ENCODE measurements around the gene INPPL1.

INPPL1 gene

DNA sequence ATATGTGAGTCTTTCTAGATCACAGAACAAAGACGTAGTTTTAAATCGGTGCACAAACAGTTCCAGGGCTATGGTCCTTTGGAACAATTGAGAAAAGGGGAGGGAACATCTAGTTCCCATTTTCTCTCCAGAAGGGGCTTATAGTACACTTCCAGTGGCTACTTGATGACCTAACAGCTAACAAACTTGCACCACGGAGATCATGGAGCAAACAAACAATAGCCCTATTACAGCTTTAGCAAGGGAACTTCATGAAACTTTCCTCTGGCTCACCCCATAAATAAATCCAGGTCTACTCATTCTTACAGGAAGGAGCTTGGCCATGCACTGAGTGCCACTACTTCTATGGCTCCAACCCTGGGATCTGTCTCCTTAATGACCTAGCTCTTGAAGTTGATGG lies 16.3 kb upstream of the INPPL1 start:
- DNase-seq (ENCODE audit: low read depth), result no peak
- H3K4me3 ChIP-seq (ENCODE audit: low read depth, low read length), result no peak overlapping the region

GRCh38 chr11:72209101-72209500 lies 15.5 kb upstream of the INPPL1 start:
- no peak overlapping the region for H3K4me3 ChIP-seq (ENCODE audit: low read depth, low read length)
- DNase-seq (ENCODE audit: low read depth), result no peak

- H3K4me3 ChIP-seq (ENCODE audit: low read depth, low read length), result no peak within 1 kb of the TSS
- DNase-seq (ENCODE audit: low read depth), result no peak
These were observed 7.9 kb upstream of the INPPL1 start, which contains the start of gene FOLR2 for GRCh38 chr11:72216638-72217037. FOLR2 (plus strand) TSS chr11:72216794; CDS start chr11:72218585, 1,791 bp downstream.

DNA sequence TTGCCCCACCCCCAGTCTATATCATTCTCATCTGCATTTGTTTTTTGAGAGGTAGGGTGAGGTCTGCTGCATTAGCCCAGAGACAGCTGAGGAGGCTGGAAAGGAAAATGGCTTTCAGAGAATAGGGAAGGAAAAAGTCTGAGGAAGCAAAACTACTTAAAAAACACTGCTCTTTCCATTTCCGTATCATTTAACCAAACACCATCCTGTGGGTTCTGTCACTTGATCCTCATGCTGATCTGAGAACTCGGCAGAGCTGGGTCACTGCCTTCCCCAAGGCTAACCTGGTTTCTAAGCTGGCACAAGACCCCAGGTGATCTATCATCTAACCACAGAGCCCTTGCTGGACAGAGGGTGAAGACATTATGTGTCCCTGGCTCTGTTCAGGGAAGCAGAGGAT lies 6.7 kb upstream of the INPPL1 start:
- DNase-seq (ENCODE audit: low read depth), result no peak
- H3K4me3 ChIP-seq (ENCODE audit: low read depth, low read length), result no peak overlapping the region

DNA sequence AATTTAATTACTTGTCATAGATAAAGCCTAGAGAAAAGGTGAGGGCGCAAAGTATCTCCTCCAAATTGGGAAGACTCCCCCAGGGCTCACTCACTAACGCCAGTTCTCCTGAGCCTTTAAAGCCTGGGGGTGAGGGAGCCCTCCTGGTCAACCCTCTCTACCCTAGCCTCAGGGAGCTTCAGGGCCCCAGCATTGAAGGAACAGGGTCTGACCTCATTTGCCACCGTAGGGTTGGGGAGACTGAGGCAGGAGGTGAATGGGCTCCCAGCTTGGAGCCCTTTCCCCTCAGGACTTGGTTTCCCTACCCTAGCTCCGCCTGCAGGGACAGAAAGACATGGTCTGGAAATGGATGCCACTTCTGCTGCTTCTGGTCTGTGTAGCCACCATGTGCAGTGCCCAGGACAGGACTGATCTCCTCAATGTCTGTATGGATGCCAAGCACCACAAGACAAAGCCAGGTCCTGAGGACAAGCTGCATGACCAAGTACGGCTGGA lies 6.3 kb upstream of the INPPL1 start:
- DNase-seq (ENCODE audit: low read depth), result no peak
- no peak overlapping the region for H3K4me3 ChIP-seq (ENCODE audit: low read depth, low read length)

- no peak for DNase-seq (ENCODE audit: low read depth)
- no peak overlapping the region for H3K4me3 ChIP-seq (ENCODE audit: low read depth, low read length)
These were observed 3.7 kb upstream of the INPPL1 start for GRCh38 chr11:72220696-72221363.

DNA sequence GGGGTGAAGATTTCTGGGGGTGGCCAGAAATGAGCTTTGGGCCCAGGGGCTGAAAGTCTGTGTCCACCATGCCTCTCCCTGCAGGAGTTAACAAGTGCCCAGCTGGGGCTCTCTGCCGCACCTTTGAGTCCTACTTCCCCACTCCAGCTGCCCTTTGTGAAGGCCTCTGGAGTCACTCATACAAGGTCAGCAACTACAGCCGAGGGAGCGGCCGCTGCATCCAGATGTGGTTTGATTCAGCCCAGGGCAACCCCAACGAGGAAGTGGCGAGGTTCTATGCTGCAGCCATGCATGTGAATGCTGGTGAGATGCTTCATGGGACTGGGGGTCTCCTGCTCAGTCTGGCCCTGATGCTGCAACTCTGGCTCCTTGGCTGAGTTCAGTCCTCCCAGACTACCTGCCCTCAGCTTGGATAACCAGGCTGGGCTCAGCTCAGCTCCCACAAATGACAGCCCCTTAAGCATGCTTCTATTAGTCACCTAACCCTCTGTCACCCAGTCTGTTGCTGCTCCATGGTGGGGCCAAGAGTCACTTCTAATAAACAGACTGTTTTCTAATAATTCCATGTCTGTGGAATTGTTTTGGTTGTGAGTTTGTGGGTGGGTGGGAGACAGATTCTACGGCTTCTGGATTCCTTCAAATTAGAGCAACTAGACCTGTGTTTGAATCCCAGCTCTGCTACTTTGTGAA lies 3.0 kb upstream of the INPPL1 start:
- DNase-seq (ENCODE audit: low read depth), result no peak
- no peak overlapping the region for H3K4me3 ChIP-seq (ENCODE audit: low read depth, low read length)

DNA sequence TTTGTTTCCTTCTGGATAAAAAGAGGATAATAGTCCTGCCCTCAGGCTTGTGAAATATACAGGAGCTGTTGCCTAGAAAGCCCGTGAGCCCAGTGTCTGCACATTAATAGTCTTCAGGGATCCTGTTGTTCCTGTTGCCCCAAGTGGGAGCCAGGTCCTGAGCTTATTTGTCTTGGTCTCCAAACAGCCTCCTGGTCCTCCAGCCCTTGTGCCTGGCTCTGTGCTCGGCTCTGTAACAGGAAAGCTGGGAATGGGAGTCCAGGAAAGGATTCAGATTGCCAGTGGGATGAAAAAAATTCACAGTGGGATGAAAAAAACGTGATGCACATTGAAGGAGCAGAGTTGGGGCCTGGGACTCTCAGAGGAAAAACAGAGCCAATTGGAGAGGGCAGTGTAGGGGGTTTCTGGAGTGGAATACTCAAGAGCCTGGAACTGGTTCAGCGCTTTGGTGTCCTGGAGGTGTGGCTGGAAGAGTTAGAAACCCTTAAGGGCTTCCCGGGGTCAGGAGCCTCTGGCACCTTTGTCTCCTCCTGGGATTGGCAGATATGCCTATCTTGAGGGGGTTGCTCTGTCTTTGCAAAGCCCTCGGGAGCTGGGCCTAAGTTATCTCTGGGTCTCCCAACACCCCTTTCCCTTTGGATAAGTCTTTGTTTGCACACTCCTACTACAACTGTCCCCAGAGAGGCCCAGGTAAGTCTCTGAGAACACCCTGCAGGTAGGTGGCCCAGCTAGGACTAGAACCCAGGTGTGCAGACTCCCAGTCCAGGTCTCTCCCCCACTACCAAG lies 2.3 kb upstream of the INPPL1 start:
- DNase-seq (ENCODE audit: low read depth), result no peak

GRCh38 chr11:72222907-72223614 lies 1.5 kb upstream of the INPPL1 start:
- peak; percentile 73 for DNase-seq (ENCODE audit: low read depth)
- H3K4me3 ChIP-seq (ENCODE audit: low read depth, low read length), result peak overlapping the region; percentile 98

More for the DNA sequence above, 2.3 kb upstream of the INPPL1 start:
- H3K4me3 ChIP-seq (ENCODE audit: low read depth, low read length), result peak overlapping the region; percentile 98

DNA sequence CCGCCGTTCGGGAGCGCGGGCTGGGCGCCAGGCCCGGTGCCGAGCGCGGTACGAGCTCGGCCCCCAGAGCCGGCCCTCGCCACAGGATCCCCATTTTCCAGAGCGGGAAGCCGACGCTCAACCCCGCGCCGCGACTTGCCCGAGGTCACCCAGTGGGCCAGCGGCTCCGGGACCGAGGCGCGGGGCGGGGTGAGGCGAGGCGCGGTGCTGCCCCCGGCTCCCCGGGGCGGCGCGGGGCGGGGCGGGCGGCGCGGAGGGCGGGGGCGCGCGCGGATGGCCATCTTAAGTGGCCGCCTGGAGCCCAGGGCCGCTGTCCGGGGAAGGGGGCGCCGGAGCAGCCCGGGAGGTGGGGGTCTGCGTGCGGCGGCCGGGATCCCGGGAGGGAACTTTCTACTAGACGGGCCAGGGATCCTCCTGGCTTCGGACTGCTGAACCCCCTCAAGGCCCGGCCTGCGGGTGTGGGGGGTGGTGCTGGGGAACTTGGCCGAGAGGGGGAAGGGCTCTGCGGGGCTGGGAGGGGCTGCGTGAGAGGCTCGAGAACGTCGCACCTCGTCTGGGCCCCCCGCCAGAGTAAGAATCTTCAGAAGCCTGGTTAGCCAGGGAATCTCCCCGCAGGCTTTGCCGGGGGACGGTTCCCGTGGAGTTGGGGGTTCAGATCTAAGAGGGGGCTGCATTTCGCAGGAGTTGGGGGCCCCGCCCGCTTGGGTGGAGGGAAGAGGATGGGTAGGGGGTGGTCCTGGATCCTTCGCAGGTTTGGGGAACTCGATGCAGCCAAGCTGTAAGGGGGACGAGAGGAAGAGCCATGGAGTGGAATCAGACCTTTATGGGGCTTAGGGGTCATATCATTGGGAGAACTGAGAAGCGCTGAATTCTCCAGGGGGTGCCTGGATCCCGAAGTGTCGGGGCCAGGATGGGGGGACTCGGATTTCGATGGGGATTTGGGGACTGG lies 678 bp upstream of the INPPL1 start:
- no peak for DNase-seq (ENCODE audit: low read depth)
- H3K4me3 ChIP-seq (ENCODE audit: low read depth, low read length), result peak overlapping the region; percentile 98

- no peak for DNase-seq (ENCODE audit: low read depth)
- H3K4me3 ChIP-seq (ENCODE audit: low read depth, low read length), result peak overlapping the region; percentile 98
These were observed 914 bp downstream of the INPPL1 start for GRCh38 chr11:72225411-72225951.

DNA sequence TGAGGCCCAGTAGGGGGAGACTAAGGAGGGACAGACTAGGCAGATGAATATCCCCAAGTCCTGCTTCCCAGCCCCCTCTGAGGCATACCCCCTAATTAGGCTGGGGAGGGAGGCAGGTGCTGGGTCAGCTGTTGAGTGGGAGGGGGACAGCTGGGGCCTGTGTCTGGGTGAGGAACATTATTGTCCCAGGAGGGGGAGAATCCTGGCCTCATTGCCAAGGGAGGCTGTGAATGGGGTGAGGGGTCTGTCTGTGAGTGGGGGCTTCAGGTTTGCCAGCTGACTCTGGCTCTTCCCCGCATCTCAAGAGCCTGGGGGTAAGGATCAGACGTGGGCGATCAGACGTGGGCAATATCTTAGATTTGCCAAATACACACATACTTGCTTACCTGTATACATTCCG lies 2.1 kb downstream of the INPPL1 start:
- H3K4me3 ChIP-seq (ENCODE audit: low read depth, low read length), result no peak overlapping the region
- no peak for DNase-seq (ENCODE audit: low read depth)

DNA sequence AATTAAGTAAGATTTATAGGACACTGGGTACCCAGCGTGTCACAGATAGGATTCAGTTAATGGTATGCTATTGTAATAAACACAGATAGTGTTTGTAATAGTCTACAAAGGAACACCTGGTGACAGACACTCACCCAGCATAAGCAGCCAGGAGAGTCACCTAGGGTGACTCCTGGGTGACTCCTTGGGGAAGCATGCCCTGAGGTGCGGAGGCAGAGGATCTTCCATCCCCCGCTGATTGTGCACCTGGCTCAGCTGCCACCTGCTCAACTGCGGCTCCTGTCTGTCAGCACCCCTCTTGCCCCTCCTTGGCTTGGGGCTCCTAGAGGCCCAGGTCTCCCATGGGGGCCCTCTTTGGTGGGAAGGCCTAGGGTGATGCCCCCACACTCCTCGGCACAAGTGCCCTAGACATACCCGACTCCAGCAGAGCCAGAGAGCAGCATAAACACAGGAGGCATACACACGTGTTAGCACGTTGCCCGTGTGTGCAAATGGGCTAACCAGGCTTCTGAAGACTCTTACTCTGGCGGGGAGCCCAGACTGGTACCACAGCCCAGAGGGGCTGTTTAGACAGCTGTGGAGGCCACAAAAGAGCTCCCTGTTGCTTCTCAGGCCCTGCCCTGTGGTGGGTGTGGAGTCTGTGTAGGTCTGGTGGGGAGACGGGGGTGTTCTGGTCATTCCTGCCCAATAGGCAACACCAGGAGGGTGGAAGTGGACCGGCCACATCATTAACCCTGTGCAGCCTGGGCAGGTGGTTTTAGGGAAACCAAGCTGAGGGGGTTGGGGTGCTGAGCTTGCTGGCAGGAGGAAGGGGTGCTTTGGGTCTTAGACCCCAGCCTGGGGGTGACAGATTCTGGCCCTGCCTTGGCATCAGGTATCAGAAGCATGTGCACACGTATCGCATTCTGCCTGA lies 3.0 kb downstream of the INPPL1 start:
- DNase-seq (ENCODE audit: low read depth), result no peak
- H3K4me3 ChIP-seq (ENCODE audit: low read depth, low read length), result no peak overlapping the region

GRCh38 chr11:72228229-72228843 lies 3.8 kb downstream of the INPPL1 start:
- no peak for DNase-seq (ENCODE audit: low read depth)
- H3K4me3 ChIP-seq (ENCODE audit: low read depth, low read length), result no peak overlapping the region

DNA sequence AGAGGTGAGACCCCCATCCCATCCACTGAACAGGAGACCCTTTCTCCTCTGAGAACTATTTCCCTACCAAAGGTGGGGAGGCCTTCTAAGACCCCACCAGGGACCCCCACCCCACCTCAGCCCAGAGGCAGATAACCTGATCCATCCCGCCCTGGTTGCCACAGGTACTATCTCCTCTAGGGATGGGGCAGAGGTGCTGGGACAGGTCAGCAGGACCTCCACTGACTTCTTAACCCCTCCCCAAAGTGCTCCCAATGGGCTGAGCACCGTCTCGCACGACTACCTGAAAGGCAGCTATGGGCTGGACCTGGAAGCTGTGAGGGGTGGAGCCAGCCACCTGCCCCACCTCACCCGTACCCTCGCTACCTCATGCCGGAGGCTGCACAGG lies 4.3 kb downstream of the INPPL1 start:
- no peak for DNase-seq (ENCODE audit: low read depth)
- H3K4me3 ChIP-seq (ENCODE audit: low read depth, low read length), result no peak overlapping the region

DNA sequence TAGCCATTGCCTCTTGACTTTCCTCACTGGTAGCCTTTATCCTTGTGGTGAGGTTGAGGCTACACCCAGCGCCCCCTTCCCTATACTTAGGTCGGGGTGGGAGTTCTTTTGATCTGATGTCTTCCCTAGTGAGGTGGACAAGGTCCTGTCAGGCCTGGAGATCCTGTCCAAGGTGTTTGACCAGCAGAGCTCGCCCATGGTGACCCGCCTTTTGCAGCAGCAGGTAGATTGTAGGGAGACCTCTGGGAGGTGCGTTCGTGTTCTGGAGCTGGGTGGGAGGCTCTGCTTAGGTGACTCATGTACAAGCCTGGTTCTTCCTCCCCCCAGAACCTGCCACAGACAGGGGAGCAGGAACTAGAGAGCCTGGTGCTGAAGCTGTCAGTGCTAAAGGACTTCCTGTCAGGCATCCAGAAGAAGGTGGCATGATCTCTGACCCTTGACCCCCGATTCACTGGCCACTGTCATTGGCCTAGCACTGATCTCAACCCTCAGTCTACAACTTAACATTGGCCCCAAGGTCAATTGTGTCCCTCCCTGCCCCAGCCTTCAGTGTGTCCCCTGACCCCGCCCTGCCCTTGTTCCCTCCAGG lies 4.9 kb downstream of the INPPL1 start:
- DNase-seq (ENCODE audit: low read depth), result no peak
- H3K4me3 ChIP-seq (ENCODE audit: low read depth, low read length), result no peak overlapping the region
